ENCODE results near the gene CHST6.
"Not testable (repeated sequence)": the region's sequence is repeated elsewhere in the genome, so short reads cannot be mapped to it uniquely, and the experiment has no call there.

The CHST6 gene

GRCh38 chr16:75461575-75461974 is 33.7 kb downstream of the CHST6 start:
- no peak overlapping the region for H3K4me3 ChIP-seq (ENCODE audit: low read length)
- TF ChIP-seq CTCF (IDR thresholded peaks at IDR 0.05; ENCODE audit: insufficient read depth, low read depth, low read length, missing control alignments), result no peak
- DNase-seq (ENCODE audit: low read depth), result no peak

- no peak for DNase-seq (ENCODE audit: low read depth)
- no peak for TF ChIP-seq CTCF (IDR thresholded peaks at IDR 0.05; ENCODE audit: insufficient read depth, low read depth, low read length, missing control alignments)
- H3K4me3 ChIP-seq (ENCODE audit: low read length), result no peak overlapping the region
These were observed 34.8 kb downstream of the CHST6 start for GRCh38 chr16:75460446-75460845.

GRCh38 chr16:75459691-75460090 is 35.5 kb downstream of the CHST6 start:
- TF ChIP-seq CTCF (IDR thresholded peaks at IDR 0.05; ENCODE audit: insufficient read depth, low read depth, low read length, missing control alignments), result no peak
- DNase-seq (ENCODE audit: low read depth), result no peak
- no peak overlapping the region for H3K4me3 ChIP-seq (ENCODE audit: low read length)

DNA sequence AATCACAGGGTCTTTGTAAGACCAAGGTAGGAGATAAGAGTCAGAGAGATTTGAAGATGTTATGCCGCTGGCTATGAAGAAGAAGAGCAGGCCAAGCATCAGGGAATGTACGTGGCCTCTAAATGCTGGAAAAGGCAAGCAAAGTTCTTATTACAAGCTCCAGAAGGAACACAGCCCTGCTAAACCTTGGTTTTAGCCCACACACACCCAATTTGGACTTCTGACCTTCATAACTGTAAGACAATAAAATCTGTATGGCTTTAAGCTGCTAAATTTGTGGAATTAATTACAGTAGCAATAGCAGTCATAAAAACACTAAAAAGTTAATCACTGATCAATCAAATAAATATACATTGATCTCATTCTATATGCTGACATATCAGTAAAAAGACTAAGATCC is 36.8 kb downstream of the CHST6 start:
- DNase-seq (ENCODE audit: low read depth), result no peak
- no peak overlapping the region for H3K4me3 ChIP-seq (ENCODE audit: low read length)
- no peak for TF ChIP-seq CTCF (IDR thresholded peaks at IDR 0.05; ENCODE audit: insufficient read depth, low read depth, low read length, missing control alignments)

GRCh38 chr16:75458029-75458428 is 37.2 kb downstream of the CHST6 start:
- TF ChIP-seq CTCF (IDR thresholded peaks at IDR 0.05; ENCODE audit: insufficient read depth, low read depth, low read length, missing control alignments), result no peak
- no peak overlapping the region for H3K4me3 ChIP-seq (ENCODE audit: low read length)
- DNase-seq (ENCODE audit: low read depth), result no peak

GRCh38 chr16:75457485-75458021 is 37.7 kb downstream of the CHST6 start:
- TF ChIP-seq CTCF (IDR thresholded peaks at IDR 0.05; ENCODE audit: insufficient read depth, low read depth, low read length, missing control alignments), result no peak
- no peak for DNase-seq (ENCODE audit: low read depth)
- no peak overlapping the region for H3K4me3 ChIP-seq (ENCODE audit: low read length)

DNA sequence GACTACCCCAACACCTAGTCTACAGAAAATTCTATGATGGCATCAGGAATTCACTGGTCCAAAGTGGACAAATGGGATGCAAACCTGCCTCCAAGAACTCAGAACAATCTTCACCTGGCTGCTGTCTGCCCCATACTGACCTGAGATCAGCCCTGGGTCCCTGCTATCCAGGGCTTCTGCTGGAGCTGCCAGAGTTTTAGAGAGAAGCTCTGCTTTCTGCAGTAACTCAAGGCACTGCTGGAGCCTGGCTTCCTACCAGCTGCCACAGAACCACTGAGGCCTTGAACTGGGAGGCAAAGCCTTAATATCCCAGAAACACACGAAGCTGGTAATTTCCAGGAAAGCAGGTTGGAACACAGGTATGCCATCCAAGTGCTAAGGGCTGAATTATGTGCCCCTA is 38.3 kb downstream of the CHST6 start:
- DNase-seq (ENCODE audit: low read depth), result no peak
- no peak overlapping the region for H3K4me3 ChIP-seq (ENCODE audit: low read length)
- TF ChIP-seq CTCF (IDR thresholded peaks at IDR 0.05; ENCODE audit: insufficient read depth, low read depth, low read length, missing control alignments), result no peak

DNA sequence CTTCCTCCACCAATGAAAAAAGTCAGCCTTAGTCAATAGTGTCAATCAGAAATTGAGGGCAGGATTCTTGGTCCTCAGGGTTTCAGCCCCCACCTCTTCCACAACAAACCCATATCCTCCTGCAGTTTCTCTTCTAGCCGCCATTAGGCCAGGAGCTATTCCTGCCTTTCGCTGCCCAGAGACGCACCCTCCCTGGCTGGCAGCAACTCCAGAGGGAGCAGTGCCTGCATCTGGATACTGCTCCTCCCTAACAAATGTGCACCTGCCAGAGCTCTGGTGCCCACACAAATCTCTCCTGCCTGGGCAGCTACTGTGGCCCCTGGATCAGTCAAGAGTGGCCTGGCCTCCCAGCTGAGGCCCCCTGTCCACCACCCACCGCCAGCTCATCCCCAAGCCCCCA is 38.8 kb downstream of the CHST6 start:
- DNase-seq (ENCODE audit: low read depth), result not testable (repeated sequence)

More for the DNA sequence above, 38.8 kb downstream of the CHST6 start:
- H3K4me3 ChIP-seq (ENCODE audit: low read length), result not testable (repeated sequence)
